GM12872 (cell line): ENCODE results near the gene ARHGEF7.

Experiments used
- CTCF ChIP-seq: IDR thresholded peaks from 3 replicates; pipeline ENCODE4 v1.5.1; 2011; ENCODE audit warnings: low read depth, mild to moderate bottlenecking, low read length, moderate library complexity; ENCODE audit not compliant: insufficient read depth

The ARHGEF7 gene

GRCh38 chr13:111261326-111261725 is 146.2 kb downstream of the ARHGEF7 start:
- TF ChIP-seq CTCF: no peak

GRCh38 chr13:111262281-111262680 is 147.2 kb downstream of the ARHGEF7 start:
- no peak for TF ChIP-seq CTCF

GRCh38 chr13:111262715-111263114 is 147.6 kb downstream of the ARHGEF7 start:
- no peak for TF ChIP-seq CTCF

GRCh38 chr13:111263566-111263965 is 148.5 kb downstream of the ARHGEF7 start:
- no peak for TF ChIP-seq CTCF

- TF ChIP-seq CTCF: no peak
Observed at GRCh38 chr13:111265006-111265700, 150.0 kb downstream of the ARHGEF7 start.

GRCh38 chr13:111265701-111266035 is 150.6 kb downstream of the ARHGEF7 start:
- no peak for TF ChIP-seq CTCF

GRCh38 chr13:111267205-111267604 is 152.1 kb downstream of the ARHGEF7 start:
- no peak for TF ChIP-seq CTCF
